Right lobe of liver (tissue), 4 donors: ENCODE data around the gene GGPS1.

Source experiments
- POLR2A ChIP-seq: fragments of 450-650 bp; IDR thresholded peaks from one replicate; pipeline ENCODE4 v1.6.1; 2017; ENCODE audit warnings: antibody characterized with exemption, mild to moderate bottlenecking
- TF ChIP-seq, protein P1 (sequence below), 4 donors: fragments of 200-600 bp in 3 of 4; fragments of 450-650 bp in 1 of 4; IDR thresholded peaks; one replicate each; pipeline versions ENCODE4 v1.5.1 to v1.8.0; 2016 to 2022; ENCODE audit warnings: antibody characterized with exemption in 4 of 4, mild to moderate bottlenecking in 2 of 4
- donor health status: DM: no; HTN: no; CAD: no.
- donor health status: DM: no; HTN: no; CAD: no.
- donor health status: DM: no; HTN: yes; CAD: no.

DNA sequence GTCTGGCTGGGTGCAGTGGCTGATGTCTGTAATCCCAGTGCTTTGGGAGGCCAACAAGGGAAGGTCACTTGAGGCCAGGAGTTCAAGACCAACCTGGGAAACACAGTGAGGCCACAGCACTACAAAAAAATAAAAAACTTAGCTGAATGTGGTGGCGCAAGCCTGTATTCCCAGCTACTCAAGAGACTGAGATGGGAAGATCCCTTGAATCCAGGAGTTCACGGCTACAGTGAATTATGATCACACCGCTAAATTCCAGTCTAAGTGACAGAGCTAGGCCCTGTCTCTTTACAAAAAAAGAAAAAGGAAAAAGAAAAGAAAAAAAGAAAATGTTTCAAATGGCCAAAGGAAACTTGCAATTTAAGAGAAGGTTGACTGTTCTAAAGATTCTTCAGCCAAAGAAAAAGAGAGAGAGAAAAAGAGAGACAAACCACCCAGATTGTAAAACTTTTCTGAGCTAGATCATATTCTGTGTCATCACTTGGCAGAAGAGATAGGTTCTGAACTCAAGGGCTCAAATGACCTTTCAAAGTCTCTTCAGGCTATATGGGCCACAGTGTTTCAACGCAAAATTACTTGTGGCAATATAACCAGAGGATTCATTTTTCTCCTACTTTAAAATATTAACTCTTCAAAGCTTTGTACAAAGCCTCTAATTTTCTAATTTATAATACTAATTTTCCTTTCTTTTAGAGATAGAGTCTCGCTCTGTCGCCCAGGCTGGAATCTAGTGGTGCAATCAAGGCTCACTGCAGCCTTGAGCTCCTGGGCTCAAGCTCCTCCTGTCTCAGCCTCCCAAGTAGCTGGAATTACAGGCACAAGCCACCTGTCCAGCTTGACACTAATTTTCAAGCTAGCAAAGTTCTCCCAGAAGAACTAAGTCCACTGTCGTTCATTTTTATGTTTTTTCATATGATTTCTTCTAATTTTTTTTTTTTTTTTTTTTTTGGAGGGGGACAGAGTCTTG, 20.9 kb upstream of the GGPS1 start:
- TF ChIP-seq, protein P1, sequence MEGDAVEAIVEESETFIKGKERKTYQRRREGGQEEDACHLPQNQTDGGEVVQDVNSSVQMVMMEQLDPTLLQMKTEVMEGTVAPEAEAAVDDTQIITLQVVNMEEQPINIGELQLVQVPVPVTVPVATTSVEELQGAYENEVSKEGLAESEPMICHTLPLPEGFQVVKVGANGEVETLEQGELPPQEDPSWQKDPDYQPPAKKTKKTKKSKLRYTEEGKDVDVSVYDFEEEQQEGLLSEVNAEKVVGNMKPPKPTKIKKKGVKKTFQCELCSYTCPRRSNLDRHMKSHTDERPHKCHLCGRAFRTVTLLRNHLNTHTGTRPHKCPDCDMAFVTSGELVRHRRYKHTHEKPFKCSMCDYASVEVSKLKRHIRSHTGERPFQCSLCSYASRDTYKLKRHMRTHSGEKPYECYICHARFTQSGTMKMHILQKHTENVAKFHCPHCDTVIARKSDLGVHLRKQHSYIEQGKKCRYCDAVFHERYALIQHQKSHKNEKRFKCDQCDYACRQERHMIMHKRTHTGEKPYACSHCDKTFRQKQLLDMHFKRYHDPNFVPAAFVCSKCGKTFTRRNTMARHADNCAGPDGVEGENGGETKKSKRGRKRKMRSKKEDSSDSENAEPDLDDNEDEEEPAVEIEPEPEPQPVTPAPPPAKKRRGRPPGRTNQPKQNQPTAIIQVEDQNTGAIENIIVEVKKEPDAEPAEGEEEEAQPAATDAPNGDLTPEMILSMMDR (IDR thresholded peaks at IDR 0.05): no peak
- TF ChIP-seq POLR2A: no peak
